Common myeloid progenitor, CD34-positive (primary cell): ENCODE results near the gene TRPV6.

Source experiments
- CTCF ChIA-PET: fragments of 350-600 bp; sonication (Branson Sonifier 250); formaldehyde crosslinking; loops from one replicate; lab custom pipeline; 2021; ENCODE audit warnings: antibody characterized with exemption; lab: Charles Lee
- POLR2A ChIA-PET: fragments of 350-600 bp; sonication (Branson Sonifier 250); formaldehyde crosslinking; loops from one replicate; lab custom pipeline; 2021; ENCODE audit warnings: antibody characterized with exemption; lab: Charles Lee
- DNase-seq, 3 donors: peaks; one replicate each; pipeline versions ENCODE4 v3.0.0 to v3.0.0-alpha.2; 2013
- H3K27ac ChIP-seq, 2 experiments: 1 replicate in 1 of 2; 2 replicates in 1 of 2; pipeline ENCODE4 v1.7.0; 2013; ENCODE audit warnings: inconsistent platforms in 2 of 2, low read length in 2 of 2, mild to moderate bottlenecking in 2 of 2, low read depth in 1 of 2, moderate library complexity in 1 of 2; ENCODE audit not compliant: severe bottlenecking in 2 of 2, insufficient read depth in 1 of 2, poor library complexity in 1 of 2
- H3K27me3 ChIP-seq, 5 experiments: replicated peaks in 2 of 5; 1 replicate in 3 of 5; 2 replicates in 2 of 5; pipeline versions ENCODE4 v1.6.1 to v1.7.0; 2013; ENCODE audit warnings: low read length in 4 of 5, mild to moderate bottlenecking in 2 of 5, moderate library complexity in 2 of 5, inconsistent platforms in 1 of 5; ENCODE audit not compliant: insufficient read depth in 5 of 5, control insufficient read depth in 4 of 5
- H3K36me3 ChIP-seq, 4 experiments: 1 replicate in 2 of 4; 2 replicates in 2 of 4; pipeline versions ENCODE4 v1.6.1 to v1.7.0; 2013; ENCODE audit warnings: low read length in 3 of 4, control low read depth in 1 of 4, mild to moderate bottlenecking in 1 of 4; ENCODE audit not compliant: control insufficient read depth in 4 of 4, insufficient read depth in 4 of 4
- H3K4me1 ChIP-seq, 4 experiments: 1 replicate in 3 of 4; 2 replicates in 1 of 4; pipeline versions ENCODE4 v1.6.1 to v1.7.1; 2013; ENCODE audit warnings: low read length in 3 of 4, mild to moderate bottlenecking in 3 of 4, control low read depth in 1 of 4, inconsistent platforms in 1 of 4, moderate library complexity in 1 of 4; ENCODE audit not compliant: control insufficient read depth in 4 of 4, insufficient read depth in 4 of 4; ENCODE audit errors: control extremely low read depth in 1 of 4
- H3K4me3 ChIP-seq, 7 experiments: 1 replicate in 4 of 7; 2 replicates in 3 of 7; pipeline versions ENCODE4 v1.5.1 to v1.7.0; 2013; ENCODE audit warnings: mild to moderate bottlenecking in 7 of 7, low read length in 6 of 7, moderate library complexity in 6 of 7, inconsistent platforms in 2 of 7, low read depth in 2 of 7, control low read depth in 1 of 7; ENCODE audit not compliant: insufficient read depth in 4 of 7, control insufficient read depth in 1 of 7; ENCODE audit errors: extremely low read depth in 1 of 7
- H3K9me3 ChIP-seq, 5 experiments: 1 replicate in 4 of 5; 2 replicates in 1 of 5; pipeline versions ENCODE4 v1.6.1 to v1.7.1; 2013; ENCODE audit warnings: low read length in 4 of 5, mild to moderate bottlenecking in 2 of 5, inconsistent platforms in 1 of 5, low read depth in 1 of 5, moderate library complexity in 1 of 5; ENCODE audit not compliant: control insufficient read depth in 4 of 5, insufficient read depth in 2 of 5; ENCODE audit errors: control extremely low read depth in 1 of 5
- WGBS: methylation state at CpG from one replicate; pipeline ENCODE4 v1.1.5; 2013; ENCODE audit not compliant: insufficient coverage; 5-methylcytosine and 5-hydroxymethylcytosine counted together

The TRPV6 gene

DNA sequence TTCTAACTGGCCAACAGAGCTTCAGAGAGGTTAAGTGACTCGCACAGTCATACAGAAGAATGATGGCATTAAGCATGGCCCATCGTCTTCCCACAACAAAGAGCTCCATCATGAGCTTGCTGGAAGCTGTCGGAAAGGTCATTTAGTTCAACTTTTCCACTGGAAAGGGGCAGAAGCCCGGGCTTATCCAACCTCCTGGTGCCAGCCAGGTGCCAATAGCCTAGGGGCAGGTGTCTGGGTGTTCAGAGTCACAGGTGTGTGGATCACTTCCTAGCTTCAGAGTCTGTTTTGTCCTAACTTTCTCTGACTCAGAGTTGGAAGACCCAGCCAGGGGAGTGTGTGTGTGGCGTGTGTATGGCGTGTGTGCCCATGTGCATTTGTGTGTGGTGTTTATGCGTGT is 1.3 kb upstream of the TRPV6 start:
- Histone ChIP-seq H3K4me3 (no peak overlapping the region), H3K27ac (no peak overlapping the region), H3K9me3 (no peaks in the 10 kb centered on the region), H3K36me3 (no peaks in the 10 kb centered on the region), H3K27me3 (peaks cover 0 to 2% (median 0%) of the 10 kb centered on the region in 5 experiments), H3K4me1 (no peaks in the 10 kb centered on the region)
- WGBS: 84% methylated on average over 7 of the region's 7 CpGs
- DNase-seq: no peak
- POLR2A ChIA-PET: no interaction called here
- CTCF ChIA-PET: interaction anchor here (1.1 to 2.6 kb wide), 3 partner anchors 14 to 117 kb away, joined by 4 to 7 read pairs (median 7); no protein-coding TSS in a partner anchor

DNA sequence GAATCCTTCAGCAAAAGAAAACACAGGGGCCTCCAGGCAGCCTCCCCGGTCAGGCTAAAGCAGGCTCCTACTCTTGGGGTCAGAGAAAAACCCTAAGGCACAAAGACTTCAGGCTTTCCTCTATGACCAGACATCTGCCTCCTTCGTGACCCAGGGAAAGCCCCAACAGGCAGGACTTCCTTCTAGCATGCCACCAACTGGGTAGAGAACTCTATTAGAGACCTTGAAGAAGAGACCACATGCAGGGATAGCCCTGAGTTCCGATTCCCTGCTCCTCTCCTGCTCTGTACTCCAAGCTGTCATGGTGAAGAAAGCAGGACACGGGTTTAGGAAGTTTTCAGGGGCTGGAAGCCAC is 1.3 kb downstream of the TRPV6 start:
- Histone ChIP-seq H3K27ac (no peak overlapping the region), H3K4me1 (no peaks in the 10 kb centered on the region), H3K9me3 (no peaks in the 10 kb centered on the region), H3K27me3 (peaks cover 0 to 6% (median 0%) of the 10 kb centered on the region in 5 experiments), H3K4me3 (no peak overlapping the region), H3K36me3 (no peaks in the 10 kb centered on the region)
- WGBS: 95% methylated on average over 4 of the region's 4 CpGs
- DNase-seq: no peak
- ChIA-PET POLR2A (no interaction called here), CTCF (interaction anchor here (1.6 kb wide), 1 partner anchor 10 kb away, joined by 6 read pairs; no protein-coding TSS in a partner anchor)

DNA sequence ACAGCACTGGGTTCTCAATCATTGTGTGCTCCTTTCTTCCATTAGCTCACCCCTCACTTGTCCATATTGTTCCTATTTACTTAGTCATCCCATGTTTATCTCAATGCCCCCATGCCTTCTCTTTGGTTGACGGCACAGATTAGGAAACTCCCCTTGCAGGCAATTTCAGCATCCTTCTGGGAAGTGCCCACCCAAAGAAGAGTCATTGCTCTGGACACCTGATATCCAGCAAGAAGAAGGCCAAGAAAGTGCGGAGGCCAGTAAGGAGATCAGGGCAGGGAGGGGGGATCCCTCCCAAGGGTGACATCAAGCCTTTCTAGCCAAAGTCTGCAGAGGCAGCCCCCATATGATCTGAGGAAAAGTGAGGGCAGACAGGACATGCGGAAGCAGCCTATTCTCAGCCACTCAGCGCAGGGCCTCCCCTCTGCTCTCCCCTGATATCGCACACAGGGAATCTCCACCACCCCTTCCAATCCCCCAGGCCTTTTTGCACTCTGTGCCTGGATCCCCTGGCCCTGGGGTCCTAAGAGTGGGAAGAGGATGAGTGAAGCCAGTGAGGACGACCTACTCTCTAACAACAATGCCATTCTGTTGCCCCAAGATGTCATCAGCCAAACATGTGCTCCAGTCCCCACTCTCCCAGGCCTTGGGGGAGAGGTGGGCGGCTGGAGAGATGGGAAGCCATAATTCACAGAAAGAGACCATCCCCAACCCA is 1.8 kb downstream of the TRPV6 start:
- Histone ChIP-seq H3K36me3 (no peaks in the 10 kb centered on the region), H3K27ac (no peak overlapping the region), H3K4me1 (no peaks in the 10 kb centered on the region), H3K4me3 (no peak overlapping the region), H3K27me3 (peaks cover 0 to 6% (median 0%) of the 10 kb centered on the region in 5 experiments), H3K9me3 (no peaks in the 10 kb centered on the region)
- WGBS: 87% methylated on average over 4 of the region's 7 CpGs
- POLR2A ChIA-PET: no interaction called here
- CTCF ChIA-PET: interaction anchor here (1.6 to 5.7 kb wide), 3 partner anchors 11 to 332 kb away, joined by 6 to 59 read pairs (median 21); no protein-coding TSS in a partner anchor
- no peak for DNase-seq

DNA sequence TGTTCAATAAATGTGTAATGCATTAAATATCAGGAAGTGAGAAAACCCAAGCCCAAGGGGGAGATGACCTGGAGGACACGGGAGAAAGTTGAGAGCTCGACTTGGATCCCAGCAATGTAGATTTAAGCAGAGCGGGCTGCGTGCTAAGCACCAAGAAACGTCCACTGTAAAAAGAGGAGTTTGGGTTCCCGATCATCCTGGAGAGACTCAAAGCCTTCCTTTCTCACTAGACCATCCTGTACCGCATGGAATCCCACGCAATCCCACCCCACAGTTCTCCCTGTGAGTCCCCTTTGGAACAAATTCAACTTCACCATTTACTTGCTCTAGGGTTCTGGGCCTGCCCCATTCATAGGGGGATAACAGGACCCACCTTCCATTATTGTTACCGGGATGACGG is 2.4 kb downstream of the TRPV6 start:
- no peaks in the 10 kb centered on the region for H3K4me1 ChIP-seq
- 95% methylated on average over 10 of the region's 10 CpGs for WGBS
- H3K4me3 ChIP-seq: no peak overlapping the region
- H3K27me3 ChIP-seq: peaks cover 0 to 6% (median 0%) of the 10 kb centered on the region in 5 experiments
- H3K36me3 ChIP-seq: no peaks in the 10 kb centered on the region
- POLR2A ChIA-PET: no interaction called here
- no peak overlapping the region for H3K27ac ChIP-seq
- no peaks in the 10 kb centered on the region for H3K9me3 ChIP-seq
- no peak for DNase-seq
- CTCF ChIA-PET: interaction anchor here (1.6 to 5.7 kb wide), 4 partner anchors 11 to 332 kb away, joined by 6 to 59 read pairs (median 25); no protein-coding TSS in a partner anchor

DNA sequence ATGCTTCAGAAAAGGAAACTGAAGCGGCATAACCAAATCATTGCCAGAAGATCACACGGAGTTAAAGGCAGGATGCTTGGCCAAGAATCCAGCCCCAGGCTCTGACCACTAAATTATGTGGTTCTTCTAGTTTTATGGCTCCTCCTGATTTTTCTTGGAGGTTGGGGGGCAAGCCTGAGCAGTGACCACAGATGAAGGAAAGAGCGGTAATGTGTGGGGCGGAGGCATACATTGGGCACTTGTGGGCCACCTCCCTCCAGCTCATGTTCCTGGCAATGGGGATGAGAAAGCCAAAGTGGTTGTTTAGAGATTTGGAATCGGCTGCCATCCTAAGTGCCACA is 3.2 kb downstream of the TRPV6 start:
- Histone ChIP-seq H3K36me3 (no peaks in the 10 kb centered on the region), H3K27ac (no peak overlapping the region), H3K27me3 (peaks cover 0 to 6% (median 0%) of the 10 kb centered on the region in 5 experiments), H3K4me3 (no peak overlapping the region), H3K9me3 (no peaks in the 10 kb centered on the region), H3K4me1 (no peaks in the 10 kb centered on the region)
- ChIA-PET POLR2A (no interaction called here), CTCF (interaction anchor here (1.0 to 5.7 kb wide), 5 partner anchors 10 to 333 kb away, joined by 5 to 59 read pairs (median 21); no protein-coding TSS in a partner anchor)
- no peak for DNase-seq
- WGBS: 100% methylated on average over 3 of the region's 5 CpGs

DNA sequence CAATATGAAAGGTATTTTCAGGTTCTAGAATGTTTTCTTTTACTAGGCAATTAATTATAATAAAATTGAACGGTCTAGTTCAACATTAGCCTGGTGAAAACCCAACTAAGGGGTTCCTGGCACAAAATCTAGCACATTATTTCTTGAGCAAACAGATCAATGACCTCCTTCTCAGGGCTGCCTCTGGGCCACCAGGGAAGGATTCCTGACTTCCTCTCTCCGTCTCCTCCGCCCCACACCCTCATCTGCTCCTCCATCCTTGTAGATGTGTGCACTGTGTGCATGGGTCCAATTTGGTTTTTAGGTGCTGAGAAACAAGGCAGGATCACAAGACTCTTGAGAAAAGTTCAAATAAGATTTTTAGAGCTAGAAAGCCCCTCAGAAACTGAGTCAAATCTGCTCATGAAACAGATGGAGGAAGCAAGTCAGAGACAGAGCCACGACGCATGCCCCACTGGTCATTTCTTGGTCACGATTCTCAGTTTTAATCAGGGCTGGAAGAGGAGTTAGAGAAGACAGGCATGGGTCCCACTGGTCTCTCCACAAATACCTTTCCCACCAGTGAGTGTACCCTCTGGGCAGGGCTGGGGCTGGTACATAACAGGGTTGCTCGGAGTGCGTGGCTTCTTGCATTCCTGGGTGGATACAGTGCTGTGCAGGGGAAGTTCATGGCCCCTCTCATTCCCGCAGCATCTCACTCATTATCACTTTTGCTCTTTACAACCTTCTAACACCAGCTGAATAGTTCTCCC is 3.8 kb downstream of the TRPV6 start:
- CTCF ChIA-PET: interaction anchor here (0.8 to 5.7 kb wide), 13 partner anchors 10 to 334 kb away, joined by 3 to 59 read pairs (median 8); partner anchors contain the start of gene EPHB6
- POLR2A ChIA-PET: no interaction called here
- no peaks in the 10 kb centered on the region for H3K36me3 ChIP-seq
- H3K27ac ChIP-seq: no peak overlapping the region
- H3K4me1 ChIP-seq: no peaks in the 10 kb centered on the region
- peaks cover 0 to 6% (median 0%) of the 10 kb centered on the region in 5 experiments for H3K27me3 ChIP-seq
- WGBS: 92% methylated on average over 6 of the region's 9 CpGs
- H3K4me3 ChIP-seq: no peak overlapping the region
- H3K9me3 ChIP-seq: no peaks in the 10 kb centered on the region
- no peak for DNase-seq
